OCI-LY7 (cell line): Measurements from ENCODE around the gene KRTAP26-1.
A peak's percentile ranks its signal among the peaks of the same experiment; 100 is the strongest.

Experiments
- EZH2phosphoT487 ChIP-seq: fragments of 200-600 bp; sonication (generic); IDR thresholded peaks from 2 replicates; pipeline ENCODE4 v1.6.1; 2018; ENCODE audit warnings: low read depth, borderline replicate concordance, mild to moderate bottlenecking, mixed run types, antibody characterized with exemption, low read length, moderate library complexity, mixed read lengths
- TF ChIP-seq, protein P1 (sequence below): fragments of 200-600 bp; sonication (generic); conservative IDR thresholded peaks from 2 replicates; pipeline ENCODE4 v1.5.1; 2014; ENCODE audit warnings: mild to moderate bottlenecking, antibody characterized with exemption, low read length, moderate library complexity, mixed read lengths

DNA sequence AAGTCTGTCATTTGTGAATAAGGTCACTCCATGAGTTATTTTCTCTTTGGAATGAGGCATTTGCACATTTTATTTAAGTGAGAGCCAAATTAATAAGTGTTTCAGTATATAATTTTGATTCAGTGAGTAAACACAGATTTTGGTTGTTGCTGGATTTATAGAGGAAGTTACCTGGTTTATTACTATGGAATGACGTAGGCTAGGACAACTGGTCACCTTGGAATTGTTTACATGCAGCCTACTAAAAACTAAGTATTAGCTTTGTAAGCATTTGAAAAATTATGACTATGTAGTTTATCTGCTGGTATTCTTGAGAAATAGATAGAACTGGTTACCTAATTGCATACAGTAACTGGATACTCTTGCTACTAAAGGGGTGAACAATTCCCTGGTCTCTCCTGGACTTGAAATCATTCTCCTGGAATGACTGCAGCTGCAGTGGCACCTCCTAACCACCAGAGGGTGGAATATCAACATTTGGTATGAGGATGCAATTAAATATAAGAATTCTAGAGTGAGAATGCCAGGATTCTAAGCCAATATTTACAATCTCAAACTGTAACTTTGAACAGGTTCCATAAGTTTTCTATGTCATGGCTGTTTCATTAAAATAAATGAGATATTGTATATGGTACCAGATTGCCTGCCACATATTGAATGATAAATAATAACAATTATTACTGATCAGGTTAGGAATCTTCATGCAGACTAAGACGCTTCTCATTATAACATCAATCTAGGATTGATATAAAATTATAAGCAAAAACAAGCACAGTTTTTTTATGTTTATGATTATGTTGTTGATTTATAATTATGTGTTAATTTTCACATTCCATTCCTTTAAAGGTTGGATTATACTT is 20.8 kb upstream of the KRTAP26-1 start:
- TF ChIP-seq, protein P1, sequence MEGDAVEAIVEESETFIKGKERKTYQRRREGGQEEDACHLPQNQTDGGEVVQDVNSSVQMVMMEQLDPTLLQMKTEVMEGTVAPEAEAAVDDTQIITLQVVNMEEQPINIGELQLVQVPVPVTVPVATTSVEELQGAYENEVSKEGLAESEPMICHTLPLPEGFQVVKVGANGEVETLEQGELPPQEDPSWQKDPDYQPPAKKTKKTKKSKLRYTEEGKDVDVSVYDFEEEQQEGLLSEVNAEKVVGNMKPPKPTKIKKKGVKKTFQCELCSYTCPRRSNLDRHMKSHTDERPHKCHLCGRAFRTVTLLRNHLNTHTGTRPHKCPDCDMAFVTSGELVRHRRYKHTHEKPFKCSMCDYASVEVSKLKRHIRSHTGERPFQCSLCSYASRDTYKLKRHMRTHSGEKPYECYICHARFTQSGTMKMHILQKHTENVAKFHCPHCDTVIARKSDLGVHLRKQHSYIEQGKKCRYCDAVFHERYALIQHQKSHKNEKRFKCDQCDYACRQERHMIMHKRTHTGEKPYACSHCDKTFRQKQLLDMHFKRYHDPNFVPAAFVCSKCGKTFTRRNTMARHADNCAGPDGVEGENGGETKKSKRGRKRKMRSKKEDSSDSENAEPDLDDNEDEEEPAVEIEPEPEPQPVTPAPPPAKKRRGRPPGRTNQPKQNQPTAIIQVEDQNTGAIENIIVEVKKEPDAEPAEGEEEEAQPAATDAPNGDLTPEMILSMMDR: peak; percentile 91
- TF ChIP-seq EZH2phosphoT487: no peak
